Neural progenitor cell (in vitro differentiated cells): ENCODE results near the gene PRKCI. TPM values are rescaled to one million over a fixed set of nuclear protein-coding genes. Genes with fewer than 3 reads are reported as not detected.

Experiments
- DNase-seq: peaks from one replicate; pipeline ENCODE4 v3.0.0-alpha.2; 2016; ENCODE audit warnings: low spot score
- H2AFZ ChIP-seq: fragments of 200-600 bp; sonication (generic); replicated peaks from 2 replicates; pipeline ENCODE4 v1.6.1; 2016; ENCODE audit warnings: antibody characterized with exemption
- H3F3A ChIP-seq: fragments of 200-600 bp; sonication (generic); 2 replicates; pipeline ENCODE4 v1.6.1; 2016; ENCODE audit warnings: antibody characterized with exemption, low read depth
- H3K27ac ChIP-seq: fragments of 200-600 bp; sonication (generic); 2 replicates; pipeline ENCODE4 v1.5.1; 2016; ENCODE audit warnings: mild to moderate bottlenecking
- H3K27me3 ChIP-seq: fragments of 200-600 bp; sonication (generic); 2 replicates; pipeline ENCODE4 v1.6.1; 2016; ENCODE audit warnings: mild to moderate bottlenecking, moderate library complexity
- H3K36me3 ChIP-seq: fragments of 200-600 bp; sonication (generic); 2 replicates; pipeline ENCODE4 v1.5.1; 2016
- H3K4me1 ChIP-seq: fragments of 200-600 bp; sonication (generic); 2 replicates; pipeline ENCODE4 v1.6.1; 2016; ENCODE audit warnings: mixed run types
- H3K4me2 ChIP-seq: fragments of 200-600 bp; sonication (generic); 2 replicates; pipeline ENCODE4 v1.6.1; 2016
- H3K4me3 ChIP-seq: fragments of 200-600 bp; sonication (generic); 2 replicates; pipeline ENCODE4 v1.5.1; 2016
- H3K79me2 ChIP-seq: fragments of 200-600 bp; sonication (generic); 2 replicates; pipeline ENCODE4 v1.6.1; 2016; ENCODE audit warnings: low read depth
- H3K9ac ChIP-seq: fragments of 200-600 bp; sonication (generic); 2 replicates; pipeline ENCODE4 v1.6.1; 2016
- H3K9me3 ChIP-seq: fragments of 200-600 bp; sonication (generic); 2 replicates; pipeline ENCODE4 v1.5.1; 2016; ENCODE audit warnings: low read depth
- H4K20me1 ChIP-seq: fragments of 200-600 bp; sonication (generic); 2 replicates; pipeline ENCODE4 v1.6.1; 2016; ENCODE audit warnings: low read depth
- H3K27ac Mint-ChIP-seq: 3 replicates; pipeline ENCODE4 v1.8.0; 2021; ENCODE audit warnings: mixed read lengths
- H3K27me3 Mint-ChIP-seq: 2 replicates; pipeline ENCODE4 v1.8.0; 2022; ENCODE audit warnings: low read depth, mild to moderate bottlenecking, inconsistent platforms, moderate library complexity, mixed read lengths; ENCODE audit not compliant: insufficient read depth
- H3K36me3 Mint-ChIP-seq: 3 replicates; pipeline ENCODE4 v1.8.0; 2021; ENCODE audit warnings: mixed read lengths
- H3K4me1 Mint-ChIP-seq: 3 replicates; pipeline ENCODE4 v1.8.0; 2021; ENCODE audit warnings: mixed read lengths
- H3K4me3 Mint-ChIP-seq: 3 replicates; pipeline ENCODE4 v1.8.0; 2021; ENCODE audit warnings: mild to moderate bottlenecking, moderate library complexity, mixed read lengths
- H3K9me3 Mint-ChIP-seq: 3 replicates; pipeline ENCODE4 v1.8.0; 2020; ENCODE audit warnings: mixed read lengths
- CTCF ChIP-seq: fragments of 200-600 bp; sonication (generic); IDR thresholded peaks from 2 replicates; pipeline ENCODE4 v1.5.1; 2017; ENCODE audit warnings: antibody characterized with exemption, mild to moderate bottlenecking
- EZH2 ChIP-seq: fragments of 200-600 bp; sonication (generic); IDR thresholded peaks from 2 replicates; pipeline ENCODE4 v1.6.1; 2017; ENCODE audit warnings: antibody characterized with exemption, mild to moderate bottlenecking, moderate library complexity
- EZH2phosphoT487 ChIP-seq: fragments of 200-600 bp; sonication (generic); IDR thresholded peaks from 2 replicates; pipeline ENCODE4 v1.6.1; 2017; ENCODE audit warnings: antibody characterized with exemption
- total RNA-seq: library from RNA; depleted of rRNA; stranded (reverse); fragments of >200 nt; gene quantifications from 2 replicates; pipeline ENCODE4 v1.2.3, GENCODE V29; 2015; ENCODE audit warnings: low replicate concordance

Gene PRKCI
- total RNA-seq, 1 donor from 2014 or later = 87.8 TPM

GRCh38 chr3:170309046-170309445 is 86.8 kb downstream of the PRKCI start:
- H3K27ac ChIP-seq = no peak overlapping the region
- TF ChIP-seq EZH2 (no peak), CTCF (no peak), EZH2phosphoT487 (no peak)
- no peak overlapping the region for H2AFZ ChIP-seq
- Mint-ChIP-seq H3K36me3 (no peaks in the 10 kb centered on the region), H3K9me3 (no peaks in the 10 kb centered on the region), H3K4me3 (no peak overlapping the region), H3K4me1 (no peaks in the 10 kb centered on the region), H3K27me3 (no peaks in the 10 kb centered on the region), H3K27ac (no peak overlapping the region)
- no peaks in the 10 kb centered on the region for H3K36me3 ChIP-seq
- no peaks in the 10 kb centered on the region for H3K9me3 ChIP-seq
- no peaks in the 10 kb centered on the region for H4K20me1 ChIP-seq
- no peaks in the 10 kb centered on the region for H3F3A ChIP-seq
- H3K27me3 ChIP-seq = no peaks in the 10 kb centered on the region
- DNase-seq = no peak
- no peak overlapping the region for H3K9ac ChIP-seq
- no peaks in the 10 kb centered on the region for H3K4me1 ChIP-seq
- no peak overlapping the region for H3K4me2 ChIP-seq
- no peaks in the 10 kb centered on the region for H3K79me2 ChIP-seq
- H3K4me3 ChIP-seq = no peak overlapping the region

GRCh38 chr3:170317954-170318353 is 95.7 kb downstream of the PRKCI start:
- no peak overlapping the region for H3K27ac ChIP-seq
- no peak overlapping the region for H3K27ac Mint-ChIP-seq
- H3K4me1 Mint-ChIP-seq = peaks cover 37% of the 10 kb centered on the region
- H3K4me2 ChIP-seq = no peak overlapping the region
- no peaks in the 10 kb centered on the region for H3K27me3 Mint-ChIP-seq
- no peak for DNase-seq
- no peaks in the 10 kb centered on the region for H3K27me3 ChIP-seq
- H3K36me3 Mint-ChIP-seq = no peaks in the 10 kb centered on the region
- no peaks in the 10 kb centered on the region for H3K9me3 ChIP-seq
- H2AFZ ChIP-seq = no peak overlapping the region
- no peaks in the 10 kb centered on the region for H3K36me3 ChIP-seq
- no peak overlapping the region for H3K9ac ChIP-seq
- H3K4me3 Mint-ChIP-seq = no peak overlapping the region
- H4K20me1 ChIP-seq = no peaks in the 10 kb centered on the region
- H3K79me2 ChIP-seq = no peaks in the 10 kb centered on the region
- no peak overlapping the region for H3K4me3 ChIP-seq
- H3K9me3 Mint-ChIP-seq = no peaks in the 10 kb centered on the region
- no peaks in the 10 kb centered on the region for H3F3A ChIP-seq
- TF ChIP-seq EZH2 = no peak
- H3K4me1 ChIP-seq = no peaks in the 10 kb centered on the region

GRCh38 chr3:170320461-170321121 is 98.4 kb downstream of the PRKCI start:
- peaks cover 46% of the 10 kb centered on the region for H3K4me1 Mint-ChIP-seq
- H3K36me3 Mint-ChIP-seq = no peaks in the 10 kb centered on the region
- H3K9me3 Mint-ChIP-seq = no peaks in the 10 kb centered on the region
- Histone ChIP-seq H3K4me1 (no peaks in the 10 kb centered on the region), H3K79me2 (no peaks in the 10 kb centered on the region), H3F3A (no peaks in the 10 kb centered on the region), H3K27ac (no peak overlapping the region), H3K4me3 (no peak overlapping the region), H3K9me3 (no peaks in the 10 kb centered on the region), H3K36me3 (no peaks in the 10 kb centered on the region), H3K4me2 (no peak overlapping the region), H3K9ac (no peak overlapping the region), H3K27me3 (no peaks in the 10 kb centered on the region), H2AFZ (peak overlapping the region; percentile 24), H4K20me1 (no peaks in the 10 kb centered on the region)
- H3K4me3 Mint-ChIP-seq = no peak overlapping the region
- no peaks in the 10 kb centered on the region for H3K27me3 Mint-ChIP-seq
- peak overlapping the region; percentile 59 for H3K27ac Mint-ChIP-seq
- DNase-seq = no peak
- TF ChIP-seq CTCF (no peak), EZH2 (no peak), EZH2phosphoT487 (no peak)

- Histone ChIP-seq H3K79me2 (no peaks in the 10 kb centered on the region), H3K27me3 (no peaks in the 10 kb centered on the region), H3K4me1 (no peaks in the 10 kb centered on the region), H4K20me1 (no peaks in the 10 kb centered on the region), H3K4me2 (no peak overlapping the region), H3K9me3 (no peaks in the 10 kb centered on the region), H2AFZ (no peak overlapping the region), H3F3A (no peaks in the 10 kb centered on the region), H3K36me3 (no peaks in the 10 kb centered on the region), H3K4me3 (no peak overlapping the region), H3K9ac (no peak overlapping the region), H3K27ac (no peak overlapping the region)
- Mint-ChIP-seq H3K27me3 (peaks cover 2% of the 10 kb centered on the region), H3K27ac (no peak overlapping the region), H3K9me3 (peaks cover 5% of the 10 kb centered on the region), H3K36me3 (no peaks in the 10 kb centered on the region), H3K4me3 (peak overlapping the region; percentile 0), H3K4me1 (peaks cover 46% of the 10 kb centered on the region)
- no peak for TF ChIP-seq CTCF
- no peak for TF ChIP-seq EZH2phosphoT487
- no peak for TF ChIP-seq EZH2
- no peak for DNase-seq
These were observed 99.3 kb downstream of the PRKCI start for GRCh38 chr3:170321321-170322034.
